Measurements from ENCODE around the gene SLC30A3.

DNA sequence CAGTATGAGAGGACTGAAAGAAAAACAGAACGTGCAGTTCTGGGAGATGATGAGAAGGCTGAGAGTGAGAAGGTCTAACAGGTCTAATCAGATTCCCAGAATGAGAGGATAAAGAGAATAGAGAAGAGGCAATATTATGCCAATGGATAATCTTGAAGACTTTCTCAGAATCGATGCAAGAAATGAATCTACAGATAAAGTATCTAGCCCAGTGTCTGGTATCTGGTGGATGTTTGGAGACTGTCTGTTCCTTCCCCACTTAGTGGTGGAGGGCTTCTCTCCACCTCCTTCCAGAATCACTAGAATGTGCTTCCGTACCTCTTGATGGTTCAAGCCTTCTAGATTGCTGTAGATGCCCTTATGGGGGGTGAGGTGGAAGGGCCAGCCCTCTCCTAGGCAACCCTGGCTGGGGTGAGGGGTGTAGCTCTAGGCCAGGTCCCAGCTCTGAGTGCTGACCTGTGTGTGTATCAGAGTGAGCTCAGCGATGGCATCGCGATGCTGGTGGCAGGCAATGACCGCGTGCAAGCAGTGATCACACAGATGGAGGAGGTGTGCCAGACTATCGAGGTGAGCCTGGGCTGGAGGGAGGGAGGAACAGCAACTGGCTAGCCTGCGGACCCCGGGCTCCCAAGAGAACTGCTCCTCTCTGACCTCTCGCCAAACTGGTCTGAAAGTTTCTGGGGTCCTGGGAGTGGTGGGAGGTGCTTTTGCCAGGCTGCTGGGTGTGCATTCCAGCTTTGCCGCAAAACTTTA is 41.8 kb upstream of the SLC30A3 start:
- TF ChIP-seq, protein P1, sequence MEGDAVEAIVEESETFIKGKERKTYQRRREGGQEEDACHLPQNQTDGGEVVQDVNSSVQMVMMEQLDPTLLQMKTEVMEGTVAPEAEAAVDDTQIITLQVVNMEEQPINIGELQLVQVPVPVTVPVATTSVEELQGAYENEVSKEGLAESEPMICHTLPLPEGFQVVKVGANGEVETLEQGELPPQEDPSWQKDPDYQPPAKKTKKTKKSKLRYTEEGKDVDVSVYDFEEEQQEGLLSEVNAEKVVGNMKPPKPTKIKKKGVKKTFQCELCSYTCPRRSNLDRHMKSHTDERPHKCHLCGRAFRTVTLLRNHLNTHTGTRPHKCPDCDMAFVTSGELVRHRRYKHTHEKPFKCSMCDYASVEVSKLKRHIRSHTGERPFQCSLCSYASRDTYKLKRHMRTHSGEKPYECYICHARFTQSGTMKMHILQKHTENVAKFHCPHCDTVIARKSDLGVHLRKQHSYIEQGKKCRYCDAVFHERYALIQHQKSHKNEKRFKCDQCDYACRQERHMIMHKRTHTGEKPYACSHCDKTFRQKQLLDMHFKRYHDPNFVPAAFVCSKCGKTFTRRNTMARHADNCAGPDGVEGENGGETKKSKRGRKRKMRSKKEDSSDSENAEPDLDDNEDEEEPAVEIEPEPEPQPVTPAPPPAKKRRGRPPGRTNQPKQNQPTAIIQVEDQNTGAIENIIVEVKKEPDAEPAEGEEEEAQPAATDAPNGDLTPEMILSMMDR (IDR thresholded peaks at IDR 0.05) = no peak
- no peak for TF ChIP-seq POLR2A (IDR thresholded peaks at IDR 0.05)

Data from right lobe of liver (tissue), 4 donors.